OCI-LY7 (cell line): Measurements from ENCODE around the gene KREMEN1. TPM values are rescaled to one million over a fixed set of nuclear protein-coding genes. Genes with fewer than 3 reads are reported as not detected.

Source experiments
- BruUV-seq: library from RNA; stranded (reverse); fragments of 400-500 nt; replicated peaks from 2 replicates; lab custom pipeline; 2021; lab: Mats Ljungman, UMichigan
- CTCF ChIA-PET: fragments of 300-600 bp; sonication (Branson Sonifier 250); formaldehyde crosslinking; loops from one replicate; lab custom pipeline; 2022; ENCODE audit warnings: antibody characterized with exemption; ENCODE audit not compliant: unreplicated experiment; lab: Charles Lee
- POLR2A ChIA-PET: fragments of 300-600 bp; sonication (Branson Sonifier 250); formaldehyde crosslinking; loops from one replicate; lab custom pipeline; 2022; ENCODE audit warnings: antibody characterized with exemption; lab: Charles Lee
- DNase-seq: peaks from one replicate; pipeline ENCODE4 v3.0.0-alpha.2; 2015; ENCODE audit warnings: low spot score
- H2AFZ ChIP-seq: fragments of 200-600 bp; sonication (generic), shearing (Covaris generic); 2 replicates; pipeline ENCODE4 v1.6.1; 2014; ENCODE audit warnings: mild to moderate bottlenecking, antibody characterized with exemption, low read length, moderate library complexity
- H3K27ac ChIP-seq: fragments of 200-600 bp; sonication (generic); 2 replicates; pipeline ENCODE4 v1.5.1; 2014; ENCODE audit warnings: mixed run types, low read depth, mild to moderate bottlenecking, moderate library complexity, low read length, inconsistent platforms; ENCODE audit not compliant: poor library complexity, severe bottlenecking
- H3K36me3 ChIP-seq: fragments of 200-600 bp; sonication (generic); 2 replicates; pipeline ENCODE4 v1.6.1; 2014; ENCODE audit warnings: mild to moderate bottlenecking, antibody characterized with exemption, low read length, moderate library complexity, mixed read lengths; ENCODE audit not compliant: insufficient read depth
- H3K4me1 ChIP-seq: fragments of 200-600 bp; sonication (generic); 2 replicates; pipeline ENCODE4 v1.5.1; 2014; ENCODE audit warnings: mild to moderate bottlenecking, low read length; ENCODE audit not compliant: insufficient read depth, poor library complexity, severe bottlenecking
- H3K4me2 ChIP-seq: fragments of 200-600 bp; sonication (generic); 2 replicates; pipeline ENCODE4 v1.6.1; 2014; ENCODE audit warnings: mild to moderate bottlenecking, low read length
- H3K4me3 ChIP-seq: fragments of 200-600 bp; sonication (generic); 2 replicates; pipeline ENCODE4 v1.5.1; 2014; ENCODE audit warnings: mild to moderate bottlenecking, low read depth, low read length; ENCODE audit not compliant: poor library complexity, severe bottlenecking
- H3K79me2 ChIP-seq: fragments of 200-600 bp; sonication (generic); 2 replicates; pipeline ENCODE4 v1.6.1; 2016; ENCODE audit warnings: low read depth, mild to moderate bottlenecking, low read length, moderate library complexity, mixed read lengths; ENCODE audit not compliant: insufficient read depth
- H3K9me2 ChIP-seq: fragments of 200-600 bp; sonication (generic); 2 replicates; pipeline ENCODE4 v1.6.1; 2016; ENCODE audit warnings: mild to moderate bottlenecking, low read length, mixed read lengths; ENCODE audit not compliant: insufficient read depth
- H3K9me3 ChIP-seq: fragments of 200-600 bp; sonication (generic); 2 replicates; pipeline ENCODE4 v1.6.1; 2014; ENCODE audit warnings: mild to moderate bottlenecking, mixed run types, low read length, mixed read lengths
- H4K20me1 ChIP-seq: fragments of 200-600 bp; sonication (generic); 2 replicates; pipeline ENCODE4 v1.6.1; 2014; ENCODE audit warnings: mild to moderate bottlenecking, antibody characterized with exemption, low read length, moderate library complexity, mixed read lengths; ENCODE audit not compliant: insufficient read depth
- EZH2phosphoT487 ChIP-seq: fragments of 200-600 bp; sonication (generic); IDR thresholded peaks from 2 replicates; pipeline ENCODE4 v1.6.1; 2018; ENCODE audit warnings: low read depth, borderline replicate concordance, mild to moderate bottlenecking, mixed run types, antibody characterized with exemption, low read length, moderate library complexity, mixed read lengths
- intact Hi-C: fragments of 100-400 bp; cut with micrococcal nuclease; formaldehyde crosslinking; loops from one replicate; pipeline ENCODE4 v1.10.0; 2022; ENCODE audit not compliant: unreplicated experiment
- total RNA-seq, 2 experiments: library from RNA; depleted of rRNA in 1 of 2; stranded (reverse); fragments of >200 nt in 1 of 2; shearing (Covaris generic) in 1 of 2; gene quantifications; 2 replicates each; pipeline ENCODE4 v1.2.3, GENCODE V29; 2014 to 2022
- TF ChIP-seq, protein P1 (sequence below): fragments of 200-600 bp; sonication (generic); conservative IDR thresholded peaks from 2 replicates; pipeline ENCODE4 v1.5.1; 2014; ENCODE audit warnings: mild to moderate bottlenecking, antibody characterized with exemption, low read length, moderate library complexity, mixed read lengths

Gene KREMEN1
- total RNA-seq, 2 experiments from 2014 or later, result not detected

DNA sequence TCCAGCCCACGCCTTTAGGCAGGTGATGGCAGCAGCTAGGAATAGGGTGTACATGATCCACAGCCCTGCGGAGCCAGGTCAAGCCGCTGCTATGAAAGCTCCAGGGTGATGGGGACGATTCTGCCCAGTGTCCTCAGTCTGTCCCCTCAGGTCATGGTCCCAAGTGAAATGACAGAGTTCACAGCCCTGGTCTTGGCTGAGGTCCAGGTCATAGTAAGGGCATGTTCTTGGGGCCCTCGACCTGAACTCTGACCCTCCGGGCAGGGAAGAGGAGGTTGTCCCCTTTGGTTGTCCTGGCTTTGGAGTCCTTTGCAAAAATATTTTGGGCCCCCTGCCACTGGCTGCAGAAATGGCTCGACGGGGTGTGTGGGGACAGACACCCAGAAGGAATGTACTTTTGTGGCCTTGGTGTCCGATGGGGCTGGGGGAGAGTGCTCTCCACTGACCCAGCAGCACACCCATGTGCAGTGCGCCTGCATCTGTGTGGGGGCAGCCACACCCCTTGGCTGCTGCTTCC lies 18.5 kb upstream of the KREMEN1 start:
- H3K27ac ChIP-seq, result no peak overlapping the region
- no peak for DNase-seq
- no TSS peak for BruUV-seq
- H3K4me3 ChIP-seq, result no peak overlapping the region
- no peaks in the 10 kb centered on the region for H3K79me2 ChIP-seq
- H3K36me3 ChIP-seq, result no peaks in the 10 kb centered on the region
- H3K9me2 ChIP-seq, result no peaks in the 10 kb centered on the region
- ChIA-PET POLR2A (no interaction called here), CTCF (no interaction called here)
- H3K4me2 ChIP-seq, result no peak overlapping the region
- H3K4me1 ChIP-seq, result no peaks in the 10 kb centered on the region
- no peaks in the 10 kb centered on the region for H4K20me1 ChIP-seq
- no peak overlapping the region for H2AFZ ChIP-seq
- H3K9me3 ChIP-seq, result no peaks in the 10 kb centered on the region
- TF ChIP-seq EZH2phosphoT487, result no peak
- TF ChIP-seq, protein P1, sequence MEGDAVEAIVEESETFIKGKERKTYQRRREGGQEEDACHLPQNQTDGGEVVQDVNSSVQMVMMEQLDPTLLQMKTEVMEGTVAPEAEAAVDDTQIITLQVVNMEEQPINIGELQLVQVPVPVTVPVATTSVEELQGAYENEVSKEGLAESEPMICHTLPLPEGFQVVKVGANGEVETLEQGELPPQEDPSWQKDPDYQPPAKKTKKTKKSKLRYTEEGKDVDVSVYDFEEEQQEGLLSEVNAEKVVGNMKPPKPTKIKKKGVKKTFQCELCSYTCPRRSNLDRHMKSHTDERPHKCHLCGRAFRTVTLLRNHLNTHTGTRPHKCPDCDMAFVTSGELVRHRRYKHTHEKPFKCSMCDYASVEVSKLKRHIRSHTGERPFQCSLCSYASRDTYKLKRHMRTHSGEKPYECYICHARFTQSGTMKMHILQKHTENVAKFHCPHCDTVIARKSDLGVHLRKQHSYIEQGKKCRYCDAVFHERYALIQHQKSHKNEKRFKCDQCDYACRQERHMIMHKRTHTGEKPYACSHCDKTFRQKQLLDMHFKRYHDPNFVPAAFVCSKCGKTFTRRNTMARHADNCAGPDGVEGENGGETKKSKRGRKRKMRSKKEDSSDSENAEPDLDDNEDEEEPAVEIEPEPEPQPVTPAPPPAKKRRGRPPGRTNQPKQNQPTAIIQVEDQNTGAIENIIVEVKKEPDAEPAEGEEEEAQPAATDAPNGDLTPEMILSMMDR, result no peak
- intact Hi-C loops, result no loop called here

DNA sequence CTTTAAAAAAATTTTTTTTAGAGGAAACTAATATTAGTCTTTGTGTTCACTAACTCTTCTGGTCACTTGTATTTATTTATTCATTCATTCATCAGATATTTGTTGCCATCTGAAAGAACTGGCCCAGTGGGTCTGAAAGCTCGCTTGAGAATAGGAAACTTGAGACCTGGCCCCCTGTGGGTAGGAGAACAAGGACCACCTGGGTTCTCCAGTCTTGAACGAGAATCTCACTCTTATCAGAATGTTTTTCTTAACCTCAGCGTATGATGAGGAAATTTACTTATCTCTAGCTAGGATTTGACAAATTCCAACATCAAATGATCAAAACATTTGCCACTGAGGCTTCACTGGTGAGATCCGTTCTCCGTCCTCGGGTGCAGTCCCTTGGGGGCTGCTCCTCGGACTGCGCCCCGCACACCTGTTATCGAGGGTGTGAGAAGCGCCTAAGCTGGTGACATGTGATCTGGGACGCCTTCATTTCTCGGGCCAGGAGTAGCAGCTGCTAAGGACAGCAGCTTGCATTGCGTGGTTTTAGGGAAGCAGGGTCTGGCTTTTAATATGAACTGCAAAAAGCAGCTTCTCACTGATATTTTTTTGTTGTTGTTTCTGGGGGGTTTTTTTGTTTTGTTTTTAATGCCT lies 17.5 kb upstream of the KREMEN1 start:
- Histone ChIP-seq H3K9me2 (no peaks in the 10 kb centered on the region), H3K4me1 (no peaks in the 10 kb centered on the region), H3K79me2 (no peaks in the 10 kb centered on the region), H4K20me1 (no peaks in the 10 kb centered on the region), H3K4me2 (no peak overlapping the region), H3K36me3 (no peaks in the 10 kb centered on the region), H3K4me3 (no peak overlapping the region), H3K9me3 (no peaks in the 10 kb centered on the region), H3K27ac (no peak overlapping the region), H2AFZ (no peak overlapping the region)
- TF ChIP-seq EZH2phosphoT487, result no peak
- TF ChIP-seq, protein P1, result no peak
- intact Hi-C loops, result no loop called here
- BruUV-seq, result no TSS peak
- CTCF ChIA-PET, result no interaction called here
- no peak for DNase-seq
- POLR2A ChIA-PET, result no interaction called here

DNA sequence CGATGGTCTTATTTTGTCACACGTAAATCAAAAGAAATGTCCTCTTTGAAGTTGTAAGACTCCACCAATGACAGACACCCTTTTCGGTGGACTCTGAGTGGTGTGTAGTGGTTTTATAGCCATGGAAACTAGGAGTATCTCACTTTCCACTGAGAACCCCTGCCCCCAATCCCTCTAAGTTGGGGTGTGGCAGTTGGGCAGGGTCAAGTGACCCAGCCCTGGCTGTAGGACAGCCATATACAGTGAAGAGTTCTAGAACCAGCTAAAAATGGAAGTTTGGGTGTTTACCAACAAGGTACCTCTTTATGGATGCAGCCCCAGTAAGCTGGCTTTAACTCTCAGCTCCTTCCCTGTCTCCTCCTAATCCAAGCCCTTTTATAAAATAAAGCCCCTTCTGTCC lies 16.4 kb upstream of the KREMEN1 start:
- DNase-seq, result no peak
- POLR2A ChIA-PET, result no interaction called here
- H3K4me3 ChIP-seq, result no peak overlapping the region
- no peaks in the 10 kb centered on the region for H3K9me3 ChIP-seq
- no peak overlapping the region for H2AFZ ChIP-seq
- no peaks in the 10 kb centered on the region for H3K9me2 ChIP-seq
- BruUV-seq, result no TSS peak
- no peaks in the 10 kb centered on the region for H3K36me3 ChIP-seq
- CTCF ChIA-PET, result no interaction called here
- TF ChIP-seq EZH2phosphoT487, result no peak
- TF ChIP-seq, protein P1, result no peak
- no peaks in the 10 kb centered on the region for H3K79me2 ChIP-seq
- H4K20me1 ChIP-seq, result no peaks in the 10 kb centered on the region
- H3K4me2 ChIP-seq, result no peak overlapping the region
- no peak overlapping the region for H3K27ac ChIP-seq
- intact Hi-C loops, result no loop called here
- no peaks in the 10 kb centered on the region for H3K4me1 ChIP-seq
